ENCODE measurements around the gene LCE1B.

LCE1B gene

GRCh38 chr1:152811050-152811449 lies 721 bp upstream of the LCE1B start:
- no peak overlapping the region for H3K23ac ChIP-seq (ENCODE audit: low read length)
- no peak overlapping the region for H4K91ac ChIP-seq (ENCODE audit: low read depth, low read length)
- H4K8ac ChIP-seq (ENCODE audit: low read depth, low read length) = no peak overlapping the region
- no peaks in the 10 kb centered on the region for H3K79me2 ChIP-seq (ENCODE audit: control insufficient read depth, insufficient read depth, low read length, poor library complexity)
- no peak overlapping the region for H3K4me2 ChIP-seq (ENCODE audit: low read length)
- no peaks in the 10 kb centered on the region for H3K79me1 ChIP-seq (ENCODE audit: low read length)
- WGBS (ENCODE audit: extremely low coverage, insufficient coverage, insufficient read length) = no CpG with 5 or more reads among the region's 2 CpGs
- H3K18ac ChIP-seq (ENCODE audit: low read length) = no peak overlapping the region
- DNase-seq = no peak
- H3K9me3 ChIP-seq (ENCODE audit: insufficient read depth, low read depth, low read length) = peaks cover 16% of the 10 kb centered on the region
- H2AFZ ChIP-seq (ENCODE audit: insufficient read depth, low read length, poor library complexity) = no peak overlapping the region
- no peak overlapping the region for H2AK5ac ChIP-seq (ENCODE audit: low read length)
- H3K36me3 ChIP-seq (ENCODE audit: control insufficient read depth in 1 of 2, insufficient read depth in 2 of 2, low read length in 2 of 2) = no peaks in the 10 kb centered on the region
- no peak overlapping the region for H4K12ac ChIP-seq (ENCODE audit: low read depth, low read length)
- no peaks in the 10 kb centered on the region for H3K27me3 ChIP-seq (ENCODE audit: insufficient read depth, low read length)
- no peak overlapping the region for H2BK5ac ChIP-seq (ENCODE audit: low read depth, low read length, poor library complexity)
- no peak overlapping the region for H3K14ac ChIP-seq (ENCODE audit: low read length)
- no peak overlapping the region for H3K4me3 ChIP-seq (ENCODE audit: low read depth, low read length)
- H3K27ac ChIP-seq (ENCODE audit: low read depth, low read length) = no peak overlapping the region
- H2BK12ac ChIP-seq (ENCODE audit: low read length) = no peak overlapping the region
- H2BK120ac ChIP-seq (ENCODE audit: insufficient read depth, low read length, poor library complexity) = no peak overlapping the region
- H3K9ac ChIP-seq (ENCODE audit: low read length) = no peak overlapping the region
- no peaks in the 10 kb centered on the region for H3K4me1 ChIP-seq (ENCODE audit: control insufficient read depth in 1 of 2, insufficient read depth in 2 of 2, low read length in 2 of 2)
- H3K4ac ChIP-seq (ENCODE audit: low read depth, low read length) = no peak overlapping the region

GRCh38 chr1:152817309-152817708 lies 5.5 kb downstream of the LCE1B start:
- DNase-seq = no peak
- no peak overlapping the region for H3K27ac ChIP-seq (ENCODE audit: low read depth, low read length)
- no peaks in the 10 kb centered on the region for H3K36me3 ChIP-seq (ENCODE audit: control insufficient read depth in 1 of 2, insufficient read depth in 2 of 2, low read length in 2 of 2)
- WGBS (ENCODE audit: extremely low coverage, insufficient coverage, insufficient read length) = no CpG with 5 or more reads among the region's 6 CpGs
- H4K12ac ChIP-seq (ENCODE audit: low read depth, low read length) = no peak overlapping the region
- no peak overlapping the region for H2BK120ac ChIP-seq (ENCODE audit: insufficient read depth, low read length, poor library complexity)
- H3K23ac ChIP-seq (ENCODE audit: low read length) = no peak overlapping the region
- peaks cover 10% of the 10 kb centered on the region for H3K9me3 ChIP-seq (ENCODE audit: insufficient read depth, low read depth, low read length)
- H3K9ac ChIP-seq (ENCODE audit: low read length) = no peak overlapping the region
- H3K18ac ChIP-seq (ENCODE audit: low read length) = no peak overlapping the region
- H2AK5ac ChIP-seq (ENCODE audit: low read length) = no peak overlapping the region
- no peaks in the 10 kb centered on the region for H3K79me2 ChIP-seq (ENCODE audit: control insufficient read depth, insufficient read depth, low read length, poor library complexity)
- no peak overlapping the region for H2BK12ac ChIP-seq (ENCODE audit: low read length)
- no peak overlapping the region for H2AFZ ChIP-seq (ENCODE audit: insufficient read depth, low read length, poor library complexity)
- H4K8ac ChIP-seq (ENCODE audit: low read depth, low read length) = no peak overlapping the region
- no peaks in the 10 kb centered on the region for H3K4me1 ChIP-seq (ENCODE audit: control insufficient read depth in 1 of 2, insufficient read depth in 2 of 2, low read length in 2 of 2)
- H3K14ac ChIP-seq (ENCODE audit: low read length) = no peak overlapping the region
- no peak overlapping the region for H3K4me2 ChIP-seq (ENCODE audit: low read length)
- no peaks in the 10 kb centered on the region for H3K79me1 ChIP-seq (ENCODE audit: low read length)
- no peak overlapping the region for H2BK5ac ChIP-seq (ENCODE audit: low read depth, low read length, poor library complexity)
- H4K91ac ChIP-seq (ENCODE audit: low read depth, low read length) = no peak overlapping the region
- H3K4me3 ChIP-seq (ENCODE audit: low read depth, low read length) = no peak overlapping the region
- H3K4ac ChIP-seq (ENCODE audit: low read depth, low read length) = no peak overlapping the region
- H3K27me3 ChIP-seq (ENCODE audit: insufficient read depth, low read length) = no peaks in the 10 kb centered on the region

- no peak for DNase-seq
- no peaks in the 10 kb centered on the region for H3K4me1 ChIP-seq (ENCODE audit: control insufficient read depth in 1 of 2, insufficient read depth in 2 of 2, low read length in 2 of 2)
- no peak overlapping the region for H4K91ac ChIP-seq (ENCODE audit: low read depth, low read length)
- no peak overlapping the region for H2BK120ac ChIP-seq (ENCODE audit: insufficient read depth, low read length, poor library complexity)
- H2BK12ac ChIP-seq (ENCODE audit: low read length) = no peak overlapping the region
- H2BK5ac ChIP-seq (ENCODE audit: low read depth, low read length, poor library complexity) = no peak overlapping the region
- no peak overlapping the region for H2AK5ac ChIP-seq (ENCODE audit: low read length)
- H3K23ac ChIP-seq (ENCODE audit: low read length) = no peak overlapping the region
- no peak overlapping the region for H3K4me2 ChIP-seq (ENCODE audit: low read length)
- H3K9me3 ChIP-seq (ENCODE audit: insufficient read depth, low read depth, low read length) = peaks cover 13% of the 10 kb centered on the region
- no peak overlapping the region for H3K18ac ChIP-seq (ENCODE audit: low read length)
- H3K79me2 ChIP-seq (ENCODE audit: control insufficient read depth, insufficient read depth, low read length, poor library complexity) = no peaks in the 10 kb centered on the region
- no peak overlapping the region for H4K8ac ChIP-seq (ENCODE audit: low read depth, low read length)
- no peak overlapping the region for H3K4me3 ChIP-seq (ENCODE audit: low read depth, low read length)
- H3K36me3 ChIP-seq (ENCODE audit: control insufficient read depth in 1 of 2, insufficient read depth in 2 of 2, low read length in 2 of 2) = no peaks in the 10 kb centered on the region
- no peak overlapping the region for H2AFZ ChIP-seq (ENCODE audit: insufficient read depth, low read length, poor library complexity)
- H3K79me1 ChIP-seq (ENCODE audit: low read length) = no peaks in the 10 kb centered on the region
- no peak overlapping the region for H3K14ac ChIP-seq (ENCODE audit: low read length)
- no peak overlapping the region for H4K12ac ChIP-seq (ENCODE audit: low read depth, low read length)
- no peak overlapping the region for H3K9ac ChIP-seq (ENCODE audit: low read length)
- WGBS (ENCODE audit: extremely low coverage, insufficient coverage, insufficient read length) = no CpG with 5 or more reads among the region's 5 CpGs
- H3K27me3 ChIP-seq (ENCODE audit: insufficient read depth, low read length) = no peaks in the 10 kb centered on the region
- H3K4ac ChIP-seq (ENCODE audit: low read depth, low read length) = no peak overlapping the region
- no peak overlapping the region for H3K27ac ChIP-seq (ENCODE audit: low read depth, low read length)
These were observed 11.5 kb downstream of the LCE1B start for GRCh38 chr1:152823294-152823693.

GRCh38 chr1:152824964-152825363 lies 13.2 kb downstream of the LCE1B start:
- Histone ChIP-seq H3K9me3 (ENCODE audit: insufficient read depth, low read depth, low read length) (peaks cover 8% of the 10 kb centered on the region), H3K9ac (ENCODE audit: low read length) (no peak overlapping the region), H3K23ac (ENCODE audit: low read length) (no peak overlapping the region), H3K27me3 (ENCODE audit: insufficient read depth, low read length) (no peaks in the 10 kb centered on the region), H2AFZ (ENCODE audit: insufficient read depth, low read length, poor library complexity) (no peak overlapping the region), H3K14ac (ENCODE audit: low read length) (no peak overlapping the region), H3K4me1 (ENCODE audit: control insufficient read depth in 1 of 2, insufficient read depth in 2 of 2, low read length in 2 of 2) (no peaks in the 10 kb centered on the region), H3K4me3 (ENCODE audit: low read depth, low read length) (no peak overlapping the region), H3K4me2 (ENCODE audit: low read length) (no peak overlapping the region), H3K79me1 (ENCODE audit: low read length) (no peaks in the 10 kb centered on the region), H4K12ac (ENCODE audit: low read depth, low read length) (no peak overlapping the region), H4K91ac (ENCODE audit: low read depth, low read length) (no peak overlapping the region), H2AK5ac (ENCODE audit: low read length) (no peak overlapping the region), H3K27ac (ENCODE audit: low read depth, low read length) (no peak overlapping the region), H2BK5ac (ENCODE audit: low read depth, low read length, poor library complexity) (no peak overlapping the region), H3K18ac (ENCODE audit: low read length) (no peak overlapping the region), H3K36me3 (ENCODE audit: control insufficient read depth in 1 of 2, insufficient read depth in 2 of 2, low read length in 2 of 2) (no peaks in the 10 kb centered on the region), H3K4ac (ENCODE audit: low read depth, low read length) (no peak overlapping the region), H4K8ac (ENCODE audit: low read depth, low read length) (no peak overlapping the region), H2BK12ac (ENCODE audit: low read length) (no peak overlapping the region), H3K79me2 (ENCODE audit: control insufficient read depth, insufficient read depth, low read length, poor library complexity) (no peaks in the 10 kb centered on the region), H2BK120ac (ENCODE audit: insufficient read depth, low read length, poor library complexity) (no peak overlapping the region)
- no peak for DNase-seq
